BJ (cell line): ENCODE data around the gene PROM1. TPM values are rescaled to one million over a fixed set of nuclear protein-coding genes. Genes with fewer than 3 reads are reported as not detected.

Experiments
- CTCF ChIA-PET: fragments of 350-600 bp; formaldehyde crosslinking; extraction: SDS; loops from one replicate; lab custom pipeline; 2021; ENCODE audit warnings: antibody characterized with exemption, inconsistent platforms; lab: Yijun Ruan, JAX
- POLR2A ChIA-PET: fragments of 300-600 bp; sonication (Branson Sonifier 250); formaldehyde crosslinking; extraction: SDS; loops from one replicate; lab custom pipeline; 2021; ENCODE audit warnings: antibody characterized with exemption; lab: Charles Lee
- DNase-seq: peaks from one replicate; pipeline ENCODE4 v3.0.0-alpha.2; 2011; ENCODE audit warnings: low read depth
- H3K27me3 ChIP-seq: 2 replicates; pipeline ENCODE4 v1.6.0; 2011; ENCODE audit warnings: low read length; ENCODE audit not compliant: control insufficient read depth, insufficient read depth
- H3K36me3 ChIP-seq: 2 replicates; pipeline ENCODE4 v1.5.1; 2011; ENCODE audit warnings: low read length; ENCODE audit not compliant: control insufficient read depth, insufficient read depth
- H3K4me3 ChIP-seq: 2 replicates; pipeline ENCODE4 v1.5.1; 2011; ENCODE audit warnings: low read depth, mild to moderate bottlenecking, control low read depth, low read length
- polyA plus RNA-seq: library from polyadenylated mRNA; depleted of rRNA; stranded (reverse); fragments of >200 nt; gene quantifications from 2 replicates; pipeline ENCODE4 v1.2.3, GENCODE V29; 2011
- TF ChIP-seq, protein P1 (sequence below): IDR thresholded peaks from 2 replicates; pipeline ENCODE4 v1.5.1; 2011; ENCODE audit warnings: low read depth, mild to moderate bottlenecking, control low read depth, inconsistent platforms, low read length, moderate library complexity; ENCODE audit not compliant: insufficient read depth

Gene PROM1
- polyA plus RNA-seq, 1 experiment, result not detected

- H3K4me3 ChIP-seq, result no peak overlapping the region
- no peaks in the 10 kb centered on the region; the same call in 1 of the 2 replicates for H3K27me3 ChIP-seq
- no peaks in the 10 kb centered on the region for H3K36me3 ChIP-seq
- ChIA-PET POLR2A (no interaction called here), CTCF (interaction anchor here (1.2 to 2.7 kb wide), 2 partner anchors 29 to 235 kb away, joined by 3 to 17 read pairs; no protein-coding TSS in a partner anchor)
- DNase-seq, result no peak
- TF ChIP-seq, protein P1, sequence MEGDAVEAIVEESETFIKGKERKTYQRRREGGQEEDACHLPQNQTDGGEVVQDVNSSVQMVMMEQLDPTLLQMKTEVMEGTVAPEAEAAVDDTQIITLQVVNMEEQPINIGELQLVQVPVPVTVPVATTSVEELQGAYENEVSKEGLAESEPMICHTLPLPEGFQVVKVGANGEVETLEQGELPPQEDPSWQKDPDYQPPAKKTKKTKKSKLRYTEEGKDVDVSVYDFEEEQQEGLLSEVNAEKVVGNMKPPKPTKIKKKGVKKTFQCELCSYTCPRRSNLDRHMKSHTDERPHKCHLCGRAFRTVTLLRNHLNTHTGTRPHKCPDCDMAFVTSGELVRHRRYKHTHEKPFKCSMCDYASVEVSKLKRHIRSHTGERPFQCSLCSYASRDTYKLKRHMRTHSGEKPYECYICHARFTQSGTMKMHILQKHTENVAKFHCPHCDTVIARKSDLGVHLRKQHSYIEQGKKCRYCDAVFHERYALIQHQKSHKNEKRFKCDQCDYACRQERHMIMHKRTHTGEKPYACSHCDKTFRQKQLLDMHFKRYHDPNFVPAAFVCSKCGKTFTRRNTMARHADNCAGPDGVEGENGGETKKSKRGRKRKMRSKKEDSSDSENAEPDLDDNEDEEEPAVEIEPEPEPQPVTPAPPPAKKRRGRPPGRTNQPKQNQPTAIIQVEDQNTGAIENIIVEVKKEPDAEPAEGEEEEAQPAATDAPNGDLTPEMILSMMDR, result no peak
These were observed 53.9 kb downstream of the PROM1 start for GRCh38 chr4:16029886-16030285.

- POLR2A ChIA-PET, result no interaction called here
These were observed 54.6 kb downstream of the PROM1 start for GRCh38 chr4:16029262-16029661.

GRCh38 chr4:16027626-16028025, 56.2 kb downstream of the PROM1 start:
- Histone ChIP-seq H3K36me3 (no peaks in the 10 kb centered on the region), H3K4me3 (no peak overlapping the region), H3K27me3 (no peaks in the 10 kb centered on the region; the same call in 1 of the 2 replicates)
- POLR2A ChIA-PET, result no interaction called here
- TF ChIP-seq, protein P1, result no peak
- DNase-seq, result no peak
- CTCF ChIA-PET, result interaction anchor here (0.6 to 2.7 kb wide), 7 partner anchors 12 to 1442 kb away, joined by 3 to 17 read pairs (median 4); no protein-coding TSS in a partner anchor

More at GRCh38 chr4:16029262-16029661, 54.6 kb downstream of the PROM1 start:
- no peak for DNase-seq
- no peaks in the 10 kb centered on the region; the same call in 1 of the 2 replicates for H3K27me3 ChIP-seq
- TF ChIP-seq, protein P1, result no peak
- CTCF ChIA-PET, result interaction anchor here (0.6 to 2.7 kb wide), 5 partner anchors 15 to 1445 kb away, joined by 3 to 17 read pairs (median 3); no protein-coding TSS in a partner anchor
- H3K36me3 ChIP-seq, result no peaks in the 10 kb centered on the region
- no peak overlapping the region for H3K4me3 ChIP-seq

GRCh38 chr4:16027114-16027513, 56.7 kb downstream of the PROM1 start:
- TF ChIP-seq, protein P1, result no peak
- ChIA-PET CTCF (interaction anchor here (0.7 to 1.6 kb wide), 5 partner anchors 11 to 1442 kb away, joined by 3 to 6 read pairs (median 4); no protein-coding TSS in a partner anchor), POLR2A (no interaction called here)
- no peak for DNase-seq
- Histone ChIP-seq H3K27me3 (no peaks in the 10 kb centered on the region; the same call in 1 of the 2 replicates), H3K36me3 (no peaks in the 10 kb centered on the region), H3K4me3 (no peak overlapping the region)

GRCh38 chr4:16026160-16026761, 57.6 kb downstream of the PROM1 start:
- TF ChIP-seq, protein P1, result peak; percentile 63
- Histone ChIP-seq H3K36me3 (no peaks in the 10 kb centered on the region), H3K4me3 (no peak overlapping the region), H3K27me3 (no peaks in the 10 kb centered on the region; the same call in 1 of the 2 replicates)
- ChIA-PET POLR2A (no interaction called here), CTCF (interaction anchor here (0.6 to 1.6 kb wide), 4 partner anchors 14 to 238 kb away, joined by 3 to 6 read pairs (median 4); no protein-coding TSS in a partner anchor)
- DNase-seq, result no peak
